ENCODE results near the gene LSM14B. TPM values are rescaled to one million over a fixed set of nuclear protein-coding genes. Genes with fewer than 3 reads are reported as not detected.

Gene LSM14B
- total and polyA plus RNA-seq, 7 donors, result 26.4 to 67.0 (median 54.2) TPM

DNA sequence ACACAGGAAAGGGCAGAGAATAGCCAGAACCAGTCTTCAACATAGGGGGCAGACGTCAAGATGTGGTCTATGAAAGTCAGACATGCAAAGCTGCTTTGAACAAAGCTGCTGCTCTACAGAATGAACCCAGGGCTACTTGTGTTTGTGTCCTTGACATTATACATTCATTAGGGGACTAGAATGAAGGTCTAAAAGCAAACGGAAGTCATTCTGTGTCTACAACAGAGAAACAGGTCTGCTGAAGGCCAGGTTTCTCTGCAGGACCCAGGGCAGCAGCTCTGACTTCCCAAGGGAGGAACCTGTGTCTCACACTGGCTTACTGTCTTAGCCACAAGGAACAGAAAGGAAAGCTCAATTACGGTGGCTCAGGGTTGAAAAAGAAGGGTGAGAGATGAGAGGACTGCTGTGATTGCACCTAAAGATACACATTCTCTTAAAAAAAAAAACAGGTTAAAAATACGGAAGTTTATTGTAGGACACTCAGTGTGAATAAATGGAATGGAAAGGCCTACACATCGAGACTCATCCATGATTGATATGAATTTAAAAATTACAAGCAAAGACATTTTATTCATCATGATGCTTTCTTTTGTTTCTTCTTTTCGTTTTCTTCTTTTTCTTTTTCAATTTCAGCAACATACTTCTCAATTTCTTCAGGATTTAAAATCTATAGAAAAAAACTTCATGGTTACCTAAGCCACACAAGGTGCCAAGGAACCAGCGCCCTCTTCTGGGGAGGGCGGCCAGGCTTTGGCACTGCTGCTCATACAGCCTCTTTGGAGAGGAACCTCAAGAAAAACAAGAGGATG is 14.2 kb downstream of the LSM14B start:
- peaks cover 19 to 99% of the 10 kb centered on the region in 2 donors for H3K36me3 ChIP-seq (ENCODE audit: insufficient read depth in 1 of 2, low read depth in 1 of 2)
- H3K27ac ChIP-seq, result peak overlapping the region; percentile 67
- TF ChIP-seq, protein P1, sequence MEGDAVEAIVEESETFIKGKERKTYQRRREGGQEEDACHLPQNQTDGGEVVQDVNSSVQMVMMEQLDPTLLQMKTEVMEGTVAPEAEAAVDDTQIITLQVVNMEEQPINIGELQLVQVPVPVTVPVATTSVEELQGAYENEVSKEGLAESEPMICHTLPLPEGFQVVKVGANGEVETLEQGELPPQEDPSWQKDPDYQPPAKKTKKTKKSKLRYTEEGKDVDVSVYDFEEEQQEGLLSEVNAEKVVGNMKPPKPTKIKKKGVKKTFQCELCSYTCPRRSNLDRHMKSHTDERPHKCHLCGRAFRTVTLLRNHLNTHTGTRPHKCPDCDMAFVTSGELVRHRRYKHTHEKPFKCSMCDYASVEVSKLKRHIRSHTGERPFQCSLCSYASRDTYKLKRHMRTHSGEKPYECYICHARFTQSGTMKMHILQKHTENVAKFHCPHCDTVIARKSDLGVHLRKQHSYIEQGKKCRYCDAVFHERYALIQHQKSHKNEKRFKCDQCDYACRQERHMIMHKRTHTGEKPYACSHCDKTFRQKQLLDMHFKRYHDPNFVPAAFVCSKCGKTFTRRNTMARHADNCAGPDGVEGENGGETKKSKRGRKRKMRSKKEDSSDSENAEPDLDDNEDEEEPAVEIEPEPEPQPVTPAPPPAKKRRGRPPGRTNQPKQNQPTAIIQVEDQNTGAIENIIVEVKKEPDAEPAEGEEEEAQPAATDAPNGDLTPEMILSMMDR (IDR thresholded peaks at IDR 0.05), result peak; percentile 74
- intact Hi-C loops (cut with DNase I), result loop anchor here (2.0 to 5.0 kb wide), 5 partner anchors 14 to 124 kb away; partner anchors contain the start of genes LSM14B (in 1 of the 2) and TAF4 (in 1 of the 2)
- 53 to 55% (median 53%) methylated on average over 8 of the region's 8 CpGs for WGBS, 3 donors
- no peaks in the 10 kb centered on the region for H3K27me3 ChIP-seq (ENCODE audit: insufficient read depth in 3 of 3, low read length in 2 of 3)
- peak; percentile 67 to 83 for DNase-seq
- peaks cover 42% of the 10 kb centered on the region for H3K4me1 ChIP-seq
- ATAC-seq, result peak in 2 of 4 donors; percentile 33 to 34
- no peak overlapping the region for H3K4me3 ChIP-seq
- no peaks in the 10 kb centered on the region for H3K9me3 ChIP-seq

DNA sequence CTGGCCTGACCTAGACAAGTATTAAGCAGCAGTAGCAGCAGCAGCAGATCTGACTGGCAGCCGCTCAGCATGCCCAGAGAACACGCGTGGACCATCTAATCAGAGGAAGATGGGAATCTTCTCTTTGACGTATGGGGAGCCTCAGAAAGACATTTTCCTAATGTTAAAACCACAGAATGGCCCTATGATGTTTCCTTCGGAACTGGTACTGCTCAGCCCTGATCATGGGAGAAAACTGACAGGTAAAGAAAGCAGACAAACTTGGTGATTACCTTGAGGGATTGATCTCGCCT is 14.8 kb downstream of the LSM14B start:
- peak overlapping the region; percentile 67 for H3K27ac ChIP-seq
- peaks cover 19 to 95% of the 10 kb centered on the region in 2 donors for H3K36me3 ChIP-seq (ENCODE audit: insufficient read depth in 1 of 2, low read depth in 1 of 2)
- no peak overlapping the region for H3K4me3 ChIP-seq
- 69 to 80% (median 73%) methylated on average over 6 of the region's 6 CpGs for WGBS, 3 donors
- DNase-seq (no peak), ATAC-seq (no peak)
- H3K9me3 ChIP-seq, result no peaks in the 10 kb centered on the region
- TF ChIP-seq, protein P1 (IDR thresholded peaks at IDR 0.05), result no peak
- H3K4me1 ChIP-seq, result peaks cover 43% of the 10 kb centered on the region
- H3K27me3 ChIP-seq (ENCODE audit: insufficient read depth in 3 of 3, low read length in 2 of 3), result no peaks in the 10 kb centered on the region
- intact Hi-C loops (cut with DNase I), result loop anchor here (2.0 to 5.0 kb wide), 5 partner anchors 14 to 125 kb away; partner anchors contain the start of genes LSM14B (in 1 of the 2) and TAF4 (in 1 of the 2)

DNA sequence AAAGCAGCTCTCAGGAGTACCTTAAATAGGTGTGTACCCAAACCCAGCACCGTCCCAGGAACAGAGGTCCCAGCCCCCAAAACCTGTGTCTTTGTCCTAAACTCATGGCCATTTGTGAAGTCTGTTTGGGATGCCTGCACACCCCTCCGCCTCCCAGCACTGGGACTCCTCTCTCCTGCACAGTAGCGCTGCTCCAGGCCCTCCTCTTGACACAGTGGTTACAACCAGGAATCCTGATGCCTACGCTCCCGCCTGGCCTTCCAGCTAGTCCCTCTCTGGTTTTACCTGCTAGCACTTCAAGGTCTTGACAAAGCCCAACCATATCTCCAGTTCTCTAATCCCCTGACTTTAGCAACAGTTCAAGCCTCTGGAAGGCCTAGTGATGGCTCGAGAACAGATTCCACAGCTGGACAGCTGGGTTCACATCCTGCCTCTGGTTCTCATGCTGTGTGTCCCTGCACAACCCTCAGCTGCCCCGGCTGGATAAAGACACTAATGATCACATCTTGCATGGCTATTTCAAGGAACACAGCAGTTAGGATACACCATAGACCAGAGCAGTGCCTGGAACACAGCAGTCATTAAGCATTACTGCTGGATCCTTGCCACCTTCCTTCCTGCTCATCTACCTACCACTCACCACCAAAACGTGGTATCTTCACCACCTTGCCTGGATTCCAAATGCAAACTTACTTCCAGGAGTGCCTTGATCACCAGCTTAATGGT is 15.4 kb downstream of the LSM14B start:
- Histone ChIP-seq H3K4me3 (no peak overlapping the region), H3K27ac (peak overlapping the region; percentile 67), H3K27me3 (ENCODE audit: insufficient read depth in 3 of 3, low read length in 2 of 3) (no peaks in the 10 kb centered on the region), H3K9me3 (no peaks in the 10 kb centered on the region), H3K4me1 (peaks cover 37% of the 10 kb centered on the region), H3K36me3 (ENCODE audit: insufficient read depth in 1 of 2, low read depth in 1 of 2) (peaks cover 19 to 89% of the 10 kb centered on the region in 2 donors)
- ATAC-seq (no peak), DNase-seq (peak in 1 of 2 donors; percentile 51)
- TF ChIP-seq, protein P1 (IDR thresholded peaks at IDR 0.05), result no peak
- intact Hi-C loops (cut with DNase I), result loop anchor here (2.0 to 5.0 kb wide), 5 partner anchors 15 to 125 kb away; partner anchors contain the start of genes LSM14B (in 1 of the 2) and TAF4 (in 1 of the 2)
- 65 to 67% (median 67%) methylated on average over 8 of the region's 8 CpGs for WGBS, 3 donors

DNA sequence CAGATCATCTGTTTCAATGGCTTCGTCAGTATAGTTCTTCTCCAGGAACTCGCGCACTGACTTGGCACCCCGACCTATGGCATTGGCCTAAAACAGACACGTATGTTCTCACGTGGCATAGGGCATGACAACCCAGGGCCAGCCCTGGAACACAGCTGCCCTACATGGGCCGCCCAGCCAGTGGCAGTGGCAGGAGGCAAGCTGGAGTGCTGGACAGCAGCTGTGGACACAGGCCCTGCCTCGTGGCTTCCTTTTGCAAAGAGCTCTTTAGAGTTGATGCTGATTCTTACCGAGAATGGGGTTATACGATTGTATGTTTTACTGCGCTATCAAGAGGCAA is 15.9 kb downstream of the LSM14B start:
- intact Hi-C loops (cut with DNase I), result loop anchor here (5.0 kb wide), 4 partner anchors 71 to 126 kb away; partner anchors contain the start of gene TAF4 (in 1 of the 2)
- peak in 1 of 2 donors; percentile 70 for DNase-seq
- 43 to 61% (median 44%) methylated on average over 11 of the region's 11 CpGs for WGBS, 3 donors

More for the DNA sequence above, 15.9 kb downstream of the LSM14B start:
- Histone ChIP-seq H3K4me1 (peaks cover 32% of the 10 kb centered on the region), H3K9me3 (no peaks in the 10 kb centered on the region), H3K27me3 (ENCODE audit: insufficient read depth in 3 of 3, low read length in 2 of 3) (no peaks in the 10 kb centered on the region), H3K27ac (peak overlapping the region; percentile 67), H3K36me3 (ENCODE audit: insufficient read depth in 1 of 2, low read depth in 1 of 2) (peaks cover 19 to 84% of the 10 kb centered on the region in 2 donors), H3K4me3 (no peak overlapping the region)
- peak in 3 of 4 donors; percentile 16 to 36 (median 27) for ATAC-seq
- TF ChIP-seq, protein P1 (IDR thresholded peaks at IDR 0.05), result no peak
